Testis (tissue), 2 donors: ENCODE data around the gene TMEM208.

ENCODE experiments used
- CTCF ChIP-seq, 3 experiments: fragments of 450-650 bp in 2 of 3; fragments of 200-600 bp in 1 of 3; sonication (generic) in 1 of 3; IDR thresholded peaks; one replicate each; pipeline ENCODE4 v1.5.1; 2016 to 2019; ENCODE audit warnings: antibody characterized with exemption in 3 of 3, mild to moderate bottlenecking in 2 of 3, moderate library complexity in 1 of 3
- POLR2A ChIP-seq: fragments of 450-650 bp; IDR thresholded peaks from one replicate; pipeline ENCODE4 v1.6.1; 2017; ENCODE audit warnings: antibody characterized with exemption, mild to moderate bottlenecking, moderate library complexity

GRCh38 chr16:67237396-67238277 is 10.7 kb downstream of the TMEM208 start:
- no peak for TF ChIP-seq CTCF (IDR thresholded peaks at IDR 0.05)
- TF ChIP-seq POLR2A: no peak
